GM04503 (cell line): ENCODE data around the gene PPM1G.
"Not testable (repeated sequence)": the region's sequence is repeated elsewhere in the genome, so short reads cannot be mapped to it uniquely, and the experiment has no call there.

Source experiments
- DNase-seq: peaks from one replicate; pipeline ENCODE4 v3.0.0-alpha.2; 2012; ENCODE audit warnings: low read depth

Gene PPM1G

DNA sequence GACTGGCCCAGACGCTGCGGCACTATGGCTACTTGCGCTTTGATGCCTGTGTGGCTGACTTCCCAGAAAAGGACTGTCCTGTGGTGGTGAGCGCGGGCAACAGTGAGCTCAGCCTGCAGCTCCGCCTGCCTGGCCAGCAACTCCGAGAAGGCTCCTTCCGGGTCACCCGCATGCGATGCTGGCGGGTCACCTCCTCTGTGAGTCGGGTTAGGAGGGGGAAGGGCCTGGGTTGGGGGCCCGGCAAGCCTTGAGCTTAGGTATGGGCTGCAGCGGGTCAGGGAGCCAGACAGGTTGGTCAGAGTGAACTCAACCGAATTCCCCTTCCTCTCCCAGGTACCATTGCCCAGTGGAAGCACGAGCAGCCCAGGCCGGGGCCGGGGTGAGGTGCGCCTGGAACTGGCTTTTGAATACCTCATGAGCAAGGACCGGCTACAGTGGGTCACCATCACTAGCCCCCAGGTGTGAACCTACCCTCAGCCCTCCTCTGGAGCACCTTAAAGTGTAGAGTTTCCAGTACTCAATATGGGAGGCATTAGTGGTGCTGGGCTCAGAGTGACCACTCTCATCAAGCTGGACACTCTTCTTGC lies 33.8 kb downstream of the PPM1G start:
- no peak for DNase-seq

DNA sequence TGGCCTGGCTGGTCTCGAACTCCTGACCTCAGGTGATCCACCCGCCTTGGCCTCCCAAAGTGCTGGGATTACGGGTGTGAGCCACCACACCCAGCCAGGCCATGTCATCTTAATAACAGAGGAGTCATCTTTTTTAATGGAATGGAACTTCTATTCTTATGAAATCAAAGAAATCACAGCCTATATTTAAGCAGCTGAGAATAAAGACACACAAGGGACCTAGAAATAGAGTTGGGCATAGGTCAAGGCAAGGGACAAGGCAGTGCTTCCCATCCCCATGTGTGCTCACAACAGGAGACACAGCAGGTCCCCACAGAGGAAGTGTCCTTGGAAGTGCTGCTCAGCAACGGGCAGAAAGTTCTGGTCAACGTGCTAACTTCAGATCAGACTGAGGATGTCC lies 35.8 kb downstream of the PPM1G start:
- DNase-seq = no peak

DNA sequence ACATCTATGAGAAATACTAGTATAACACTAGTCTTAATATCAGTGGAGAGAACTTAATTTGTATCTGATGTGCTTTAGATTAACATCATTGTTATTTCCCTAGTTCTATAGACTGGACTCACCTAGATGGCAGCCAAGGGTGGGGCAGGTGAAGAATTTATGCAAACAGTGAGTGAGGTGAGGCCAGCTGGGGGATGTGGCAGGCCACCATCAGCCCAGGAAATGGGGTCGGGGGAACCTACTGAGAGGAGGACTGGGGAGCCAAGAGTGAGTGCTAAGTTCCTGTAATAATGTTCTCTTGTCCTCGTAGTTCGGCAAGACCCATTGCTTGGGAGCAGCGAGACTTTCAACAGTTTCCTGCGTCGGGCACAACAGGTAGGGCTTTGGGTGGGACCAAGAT lies 36.5 kb downstream of the PPM1G start:
- DNase-seq = no peak

DNA sequence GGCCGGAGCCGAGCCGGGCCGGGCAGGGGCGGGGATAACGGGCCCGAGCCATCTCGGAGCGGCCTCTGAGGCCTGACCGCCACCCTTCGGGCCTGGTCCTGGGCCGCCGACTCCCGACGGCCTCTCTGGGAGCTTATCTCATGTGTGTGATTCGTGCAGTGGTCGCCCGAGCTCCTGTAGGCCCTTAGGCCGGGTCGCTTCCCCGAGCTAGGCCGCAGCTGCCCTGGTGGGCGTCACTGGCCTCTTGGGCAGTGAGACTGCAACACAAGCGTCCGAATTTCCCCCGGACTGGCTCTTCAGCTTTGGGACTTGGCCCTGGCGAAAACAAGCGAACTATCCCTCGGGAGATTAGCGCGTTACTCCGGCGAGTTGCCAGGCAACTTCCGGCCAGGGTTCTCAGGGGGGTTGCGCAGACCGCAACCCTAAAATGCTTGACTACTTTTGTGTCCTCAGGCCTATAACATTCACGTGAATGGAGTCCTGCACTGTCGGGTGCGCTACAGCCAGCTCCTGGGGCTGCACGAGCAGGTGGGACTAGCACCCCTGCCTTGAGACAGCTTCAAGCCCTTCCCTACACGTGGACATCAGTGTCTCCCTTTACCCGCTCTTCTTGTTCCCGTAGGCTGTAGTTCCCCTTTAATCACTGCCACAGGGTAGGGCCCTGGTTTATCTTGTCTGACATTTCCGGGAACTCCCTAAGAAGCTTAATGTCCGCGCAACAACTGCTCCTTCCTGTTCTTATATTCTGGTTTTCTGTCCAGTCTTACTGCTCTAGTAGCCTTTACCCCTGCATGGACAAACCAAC lies 38.4 kb downstream of the PPM1G start:
- peak; percentile 16 for DNase-seq

DNA sequence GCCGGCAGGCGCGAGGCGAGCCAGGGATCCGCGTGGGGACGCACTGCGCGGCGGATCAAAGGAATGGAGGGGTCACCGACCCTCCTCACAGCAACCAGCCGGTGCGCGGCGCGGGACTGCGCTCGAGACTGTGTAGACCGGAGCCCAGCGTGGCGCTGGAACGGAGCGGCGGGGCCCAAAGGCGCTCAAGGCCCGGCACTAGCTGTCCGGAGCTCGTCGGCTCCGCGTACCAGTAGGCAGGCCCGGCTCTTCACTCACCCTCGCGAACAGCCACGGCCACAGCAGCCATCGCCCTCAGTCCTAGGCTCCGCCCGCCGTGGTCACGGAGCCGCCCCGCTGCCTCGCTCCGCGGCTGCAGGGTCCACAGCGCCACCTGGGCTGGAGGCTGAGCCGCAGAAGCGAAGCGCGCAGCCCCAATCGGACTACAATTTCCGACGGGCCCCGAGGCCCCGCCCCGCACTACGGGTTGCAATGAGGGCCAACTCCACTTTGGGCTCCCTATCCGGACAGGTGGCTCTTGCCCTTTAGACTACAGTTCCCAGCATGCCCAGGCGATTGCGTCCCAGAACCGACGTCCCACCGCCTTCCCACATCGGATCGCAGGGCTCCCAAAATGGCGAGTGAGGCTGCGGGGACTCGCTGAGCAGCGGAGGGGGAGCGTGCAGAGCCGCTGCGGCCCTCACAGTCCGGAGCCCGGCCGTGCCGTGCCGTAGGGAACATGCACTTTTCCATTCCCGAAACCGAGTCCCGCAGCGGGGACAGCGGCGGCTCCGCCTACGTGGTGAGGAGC lies 39.2 kb downstream of the PPM1G start, which contains the start of the genes EIF2B4 and SNX17:
Gene EIF2B4, minus strand, starts transcription at position 313 of the 790 bp plus-strand sequence. Its CDS starts 24 bp downstream, at position 289.
Gene SNX17, plus strand, starts transcription at position 591 of the 790 bp plus-strand sequence. Its CDS starts 128 bp downstream, at position 719.
- DNase-seq = peak; percentile 96

DNA sequence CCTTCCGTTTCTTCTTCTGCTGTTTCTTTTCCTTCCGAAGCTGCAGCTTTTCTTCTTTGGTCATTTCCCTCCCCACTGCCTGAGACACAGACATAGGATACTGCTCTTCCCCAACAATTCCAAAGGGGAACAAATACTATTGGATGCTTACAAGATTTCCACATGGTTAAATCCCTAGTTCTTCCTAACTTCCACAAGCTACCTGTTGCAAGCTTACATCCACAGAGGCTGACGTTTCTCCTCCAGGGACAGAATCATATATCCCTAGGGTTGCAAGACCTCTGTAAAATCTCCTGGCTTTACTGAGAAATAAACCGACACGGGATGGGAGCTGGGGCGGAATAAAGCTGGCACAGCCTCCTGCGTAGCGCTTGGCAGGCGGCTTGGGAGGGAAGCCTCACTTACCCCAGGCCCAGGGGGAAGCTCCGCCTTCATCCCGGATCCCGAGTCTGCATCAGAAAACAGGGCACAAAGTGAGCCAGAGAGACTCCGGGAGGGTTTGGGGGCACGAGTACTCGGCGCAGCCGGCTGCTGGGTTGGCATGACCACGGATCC lies 39.8 kb downstream of the PPM1G start:
- no peak for DNase-seq

DNA sequence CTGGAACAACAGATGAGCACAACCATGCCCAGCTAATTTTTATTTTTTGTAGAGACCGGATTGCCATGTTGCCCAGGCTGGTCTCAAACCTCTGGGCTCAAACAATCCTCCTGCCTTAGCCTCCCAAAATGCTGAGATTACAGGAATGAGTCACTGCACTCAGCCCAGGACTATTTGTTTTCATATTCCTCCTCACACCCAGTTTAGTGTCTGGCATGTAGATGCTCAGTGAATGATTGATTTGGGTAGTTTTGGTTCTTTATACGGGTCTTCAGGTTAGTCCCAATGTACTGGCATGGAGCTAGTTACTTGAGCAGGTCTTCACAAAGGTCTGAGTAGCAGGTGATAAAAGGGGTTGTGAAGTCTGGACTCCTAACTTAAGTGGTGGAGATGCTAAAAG lies 45.5 kb downstream of the PPM1G start:
- DNase-seq = no peak

DNA sequence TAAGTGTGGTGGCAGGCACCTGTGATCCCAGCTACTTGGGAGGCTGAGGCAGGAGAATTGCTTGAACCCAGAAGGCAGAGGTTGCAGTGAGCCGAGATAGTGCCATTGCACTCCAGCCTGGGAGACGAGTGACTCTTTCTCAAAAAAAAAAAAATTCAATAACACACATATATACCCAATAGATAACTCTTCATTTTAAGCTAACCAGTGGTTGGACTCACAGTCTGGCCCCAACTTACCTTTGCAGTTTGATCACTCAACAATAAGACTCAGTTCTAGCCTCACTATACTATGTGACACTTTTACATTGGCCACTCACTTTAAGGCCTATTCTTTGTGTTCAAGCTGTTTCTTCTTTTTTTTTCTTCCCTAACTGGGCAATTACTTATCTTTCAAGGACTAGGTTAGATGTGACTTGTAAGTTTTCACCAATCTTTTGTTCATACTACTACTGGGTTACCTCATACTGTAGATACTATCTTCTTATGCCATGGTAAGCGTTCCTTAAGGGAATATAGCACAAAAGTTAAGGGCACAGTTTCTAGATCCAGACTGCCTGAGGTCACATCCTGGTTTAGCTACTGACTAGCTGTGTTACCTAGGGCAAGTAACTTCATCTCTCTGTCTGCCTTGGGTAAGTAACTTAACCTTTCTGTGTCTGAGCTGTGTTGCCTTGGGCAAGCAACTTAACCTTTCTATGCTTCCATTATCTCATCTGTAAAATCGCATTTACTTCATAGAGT lies 46.5 kb downstream of the PPM1G start:
- DNase-seq = no peak

DNA sequence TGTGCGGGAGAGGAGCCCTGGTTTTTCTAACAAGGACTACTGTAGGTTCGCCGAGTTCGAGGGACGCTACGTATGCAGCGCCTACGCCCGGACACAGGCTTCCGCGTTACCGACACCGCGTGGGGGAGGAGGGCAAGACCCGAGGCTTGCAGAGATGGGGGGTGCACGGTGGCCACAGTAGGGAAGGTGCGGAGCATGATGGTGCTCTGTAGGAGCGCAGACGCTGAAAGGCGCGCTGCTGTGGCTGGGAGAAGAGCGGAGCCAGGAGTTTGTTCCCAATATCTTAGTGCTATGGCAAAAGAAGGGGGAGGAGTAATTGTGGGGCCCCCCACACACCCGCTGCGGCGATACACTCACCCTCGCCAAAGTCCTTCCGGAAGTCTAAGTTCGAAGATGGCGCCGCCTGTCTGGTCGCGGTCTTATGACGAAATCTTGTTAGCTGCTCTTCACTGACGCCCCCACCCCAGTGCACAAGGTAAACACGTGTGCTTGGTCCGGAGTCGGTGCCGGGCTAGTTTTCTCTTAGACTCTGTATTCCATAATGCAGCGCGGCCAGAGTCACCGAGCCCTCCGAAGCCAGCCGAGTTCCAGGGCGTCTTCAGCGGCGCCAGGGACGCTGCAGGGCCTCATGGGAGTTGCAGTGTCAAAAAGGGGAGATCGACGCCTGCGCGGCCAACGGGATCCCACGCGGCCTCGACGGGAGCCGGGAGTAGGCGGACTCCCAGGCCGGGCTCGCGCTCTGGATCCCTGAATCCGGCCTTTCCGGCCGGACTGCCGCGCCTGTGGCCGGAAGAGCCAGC lies 52.8 kb downstream of the PPM1G start, which contains the start of gene GTF3C2:
Gene GTF3C2, minus strand, starts transcription at position 383 of the 800 bp plus-strand sequence. CDS start 13,210 bp downstream, outside the sequence.
- peak; percentile 85 for DNase-seq

DNA sequence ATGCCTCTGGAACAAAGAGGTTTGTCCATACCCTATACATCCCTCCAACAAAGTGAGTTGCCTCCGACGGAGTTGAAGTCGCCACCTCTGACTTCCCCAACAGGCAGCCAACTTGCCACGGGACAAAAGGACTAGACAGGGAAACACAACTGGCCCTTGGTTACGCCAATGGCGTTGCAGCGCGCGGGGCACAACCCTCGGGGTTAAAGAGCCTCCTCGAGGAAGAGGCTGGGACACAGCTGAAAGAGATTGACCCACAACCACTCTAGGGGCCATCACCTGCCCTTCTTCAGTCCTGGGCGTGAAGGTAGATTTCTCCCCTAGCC lies 53.4 kb downstream of the PPM1G start:
- DNase-seq = peak; percentile 17

DNA sequence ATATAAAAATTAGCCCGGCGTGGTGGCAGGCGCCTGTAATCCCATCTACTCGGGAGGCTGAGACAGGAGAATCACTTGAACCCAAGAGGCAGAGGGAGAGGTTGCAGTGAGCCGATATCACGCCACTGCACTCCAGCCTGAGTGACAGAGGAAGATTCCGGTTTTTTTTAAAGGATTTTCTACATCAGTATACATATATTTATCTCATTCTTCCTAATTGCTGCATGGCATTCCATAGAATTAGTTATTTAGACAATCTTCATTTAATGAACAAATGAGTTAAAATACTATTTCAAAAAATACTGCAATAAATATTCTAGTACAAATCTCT lies 54.8 kb downstream of the PPM1G start:
- DNase-seq = no peak

DNA sequence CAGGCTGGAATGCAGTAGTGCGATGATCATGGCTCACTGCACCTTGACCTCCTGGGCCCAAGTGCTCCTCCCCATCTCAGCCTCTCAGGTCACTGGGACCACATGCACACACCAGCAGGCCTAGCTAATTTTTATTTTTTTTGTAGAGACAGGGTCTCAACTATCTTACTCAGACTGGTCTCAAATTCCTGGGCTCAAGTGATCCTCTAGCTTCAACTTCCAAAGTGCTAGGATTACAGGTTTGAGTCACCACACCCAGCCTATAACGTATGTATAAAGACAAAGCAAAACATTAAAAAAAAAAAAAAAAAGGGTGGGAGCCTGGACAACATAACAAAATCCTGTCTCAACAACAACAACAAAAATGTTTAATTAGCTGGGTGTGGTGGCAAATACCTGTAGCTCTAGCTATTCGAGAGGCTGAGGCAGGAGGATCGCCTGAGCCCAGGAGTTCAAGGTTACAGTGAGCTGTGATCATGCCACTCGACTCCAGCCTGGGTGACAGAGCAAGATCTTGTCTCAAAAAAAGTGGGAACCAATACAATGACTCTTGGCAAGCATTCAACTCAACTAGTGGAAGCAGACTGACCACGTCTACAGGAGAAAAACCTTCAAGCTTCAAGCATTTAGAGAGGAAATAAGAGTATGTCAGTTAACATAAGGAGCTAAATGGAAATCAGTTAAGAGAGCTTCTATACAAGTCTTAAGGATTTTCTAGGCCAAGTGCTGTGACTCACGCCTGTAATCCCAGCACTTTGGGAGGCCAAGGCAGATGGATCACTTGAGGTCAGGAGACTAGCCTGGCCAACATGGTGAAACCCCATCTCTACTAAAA lies 55.4 kb downstream of the PPM1G start:
- peak; percentile 8 for DNase-seq

DNA sequence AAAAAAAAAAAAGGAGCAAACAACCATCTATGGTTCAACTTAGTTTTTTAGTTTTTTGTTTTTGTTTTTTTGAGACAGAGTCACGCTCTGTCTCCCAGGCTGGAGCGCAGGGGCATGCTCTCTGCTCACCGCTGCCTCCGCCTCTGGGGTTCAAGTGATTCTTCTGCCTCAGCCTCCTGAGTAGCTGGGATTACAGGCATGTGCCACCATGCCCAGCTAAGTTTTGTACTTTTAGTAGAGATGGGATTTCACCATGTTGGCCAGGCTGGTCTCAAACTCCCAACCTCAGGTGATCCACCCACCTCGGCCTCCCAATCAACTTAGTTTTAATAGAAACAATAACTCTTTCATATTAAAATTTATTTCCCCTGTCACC lies 56.0 kb downstream of the PPM1G start:
- DNase-seq = not testable (repeated sequence)

DNA sequence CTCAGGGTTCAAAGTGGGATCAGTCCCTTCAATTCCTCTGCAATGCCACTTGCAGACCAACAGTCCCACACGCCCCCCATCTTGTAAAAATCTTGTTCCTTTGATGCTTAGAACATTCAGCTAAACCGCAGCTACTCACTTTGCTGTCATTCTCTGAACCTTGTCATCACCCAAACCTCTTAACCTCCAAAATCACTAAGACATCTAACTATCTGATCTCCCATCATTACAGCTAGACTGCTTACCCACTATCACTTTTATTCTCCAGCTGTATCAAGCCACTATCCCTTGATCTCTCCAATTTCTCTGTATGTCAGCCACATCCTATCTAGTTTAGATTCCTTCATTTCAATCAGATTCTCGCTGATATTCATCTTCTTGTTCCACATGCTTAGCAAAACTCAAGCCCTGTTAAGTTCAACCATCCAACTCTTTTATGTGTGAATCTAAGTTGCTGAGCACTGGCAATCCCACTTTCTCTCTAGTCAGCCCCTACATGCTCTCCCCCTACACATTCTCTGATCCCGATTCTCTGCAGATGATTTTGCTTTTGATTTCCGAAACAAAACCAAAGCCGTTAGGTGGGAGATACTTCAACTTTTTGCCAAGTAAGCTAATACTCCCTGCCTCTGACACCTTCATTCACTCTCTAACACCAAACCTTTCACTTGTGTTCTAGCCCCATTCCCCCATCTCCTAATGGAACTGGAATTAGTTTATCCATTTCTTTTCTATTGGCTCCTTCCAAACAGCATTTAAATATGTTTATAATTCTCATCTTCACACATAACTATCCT lies 57.4 kb downstream of the PPM1G start:
- no peak for DNase-seq

DNA sequence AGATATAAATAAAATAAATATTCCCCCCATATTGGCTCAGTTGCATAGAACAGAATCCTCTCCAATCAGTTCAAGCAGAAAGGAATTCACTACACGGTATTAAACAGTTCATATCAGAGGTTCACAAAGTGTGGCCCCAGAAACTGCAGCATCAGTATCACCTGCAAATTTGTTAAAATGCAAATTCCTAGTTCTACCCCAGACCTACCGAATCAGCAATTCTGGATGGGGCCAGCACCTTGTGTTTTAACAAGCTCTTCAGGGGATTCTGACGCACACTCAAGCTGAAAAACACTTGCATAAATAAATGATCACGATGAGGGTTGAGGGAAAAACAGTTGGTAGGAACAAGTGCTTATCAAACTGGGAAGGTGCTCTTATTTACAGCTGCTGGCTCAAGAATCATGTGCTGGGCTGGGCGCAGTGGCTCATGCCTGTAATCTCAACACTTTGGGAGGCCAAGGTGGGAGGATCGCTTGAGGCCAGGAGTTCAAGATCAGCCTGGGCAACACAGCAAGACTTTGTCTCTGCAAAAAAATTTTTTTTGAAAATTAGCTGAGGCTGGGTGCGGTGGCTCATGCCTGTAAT lies 59.2 kb downstream of the PPM1G start:
- DNase-seq = no peak

DNA sequence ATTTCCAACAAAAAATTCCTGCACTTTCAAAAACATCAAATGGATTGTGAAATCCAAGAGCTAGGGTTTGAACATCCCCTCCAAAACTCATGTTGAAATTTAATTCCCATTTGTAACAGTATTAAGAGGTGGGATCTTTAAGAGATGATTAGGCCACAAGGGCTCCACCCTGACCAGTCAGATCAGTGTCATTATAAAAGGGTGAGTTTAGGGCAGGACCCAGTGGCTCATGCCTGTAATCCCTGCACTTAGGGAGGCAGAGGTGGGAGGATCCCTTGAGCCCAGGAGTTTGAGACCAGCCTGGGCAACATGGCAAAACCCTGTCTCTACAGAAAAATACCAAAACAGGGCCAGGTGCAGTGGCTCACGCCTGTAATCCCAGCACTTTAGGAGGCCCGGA lies 61.8 kb downstream of the PPM1G start:
- no peak for DNase-seq

DNA sequence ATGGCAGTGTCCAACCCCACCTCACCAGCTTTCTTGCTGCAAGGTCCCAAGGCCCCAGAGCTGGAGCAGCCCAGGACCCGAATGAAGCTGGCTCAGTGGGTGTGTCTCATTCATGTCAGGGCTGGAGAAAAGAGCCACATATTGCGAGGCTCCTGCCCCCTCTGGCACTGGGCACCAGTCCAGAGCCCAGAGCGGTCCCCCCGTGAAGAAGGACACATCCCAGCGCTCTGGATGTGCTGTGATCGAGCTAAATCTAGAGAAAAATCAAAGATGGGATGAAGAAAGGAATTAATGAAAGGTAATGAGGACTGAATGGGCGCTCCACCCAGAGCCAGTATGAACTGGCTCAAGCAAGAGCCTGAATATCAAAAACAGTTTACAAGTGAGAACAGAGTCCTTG lies 73.2 kb downstream of the PPM1G start:
- DNase-seq = no peak

DNA sequence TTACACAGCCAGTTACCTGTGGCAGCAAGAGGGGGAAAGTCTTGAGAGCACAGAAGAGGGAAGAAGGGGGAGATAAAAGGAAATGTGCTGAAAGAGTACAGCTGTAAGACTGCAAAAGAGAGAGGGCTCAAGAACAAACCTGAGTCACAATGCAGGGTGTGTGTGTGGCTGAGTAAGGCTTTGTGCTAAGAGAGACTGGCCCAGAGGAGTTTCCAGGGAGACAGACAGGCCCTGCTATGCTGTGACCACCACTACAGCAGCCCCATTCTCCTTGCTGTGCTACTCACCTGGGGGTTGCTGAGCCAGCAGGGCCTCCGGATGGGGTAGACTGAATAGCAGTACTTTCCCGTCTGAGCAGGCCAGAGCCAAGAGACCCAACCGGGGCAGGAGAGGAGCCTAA lies 74.1 kb downstream of the PPM1G start:
- no peak for DNase-seq
